Measurements from ENCODE around the gene NPSR1.

Gene NPSR1

GRCh38 chr7:34656041-34656440 lies 2.0 kb upstream of the NPSR1 start (continued):
- no peak for TF ChIP-seq REST (tag by site-specific recombination; IDR thresholded peaks at IDR 0.05)

GRCh38 chr7:34659472-34660075 lies 1.6 kb downstream of the NPSR1 start:
- no peaks in the 10 kb centered on the region for H3K9me3 ChIP-seq (ENCODE audit: control insufficient read depth, insufficient read depth, low read depth, low read length)
- H3K36me3 ChIP-seq (ENCODE audit: control insufficient read depth in 2 of 2, insufficient read depth in 1 of 2, low read length in 2 of 2) = no peaks in the 10 kb centered on the region
- no peaks in the 10 kb centered on the region for H3K4me1 ChIP-seq (ENCODE audit: control insufficient read depth, insufficient read depth, low read length)
- H3K4me3 ChIP-seq (ENCODE audit: low read depth, low read length) = no peak overlapping the region
- ChIA-PET POLR2A (no interaction called here), CTCF (no interaction called here)
- TF ChIP-seq SP7 (tag by site-specific recombination; IDR thresholded peaks at IDR 0.05) (no peak), ZNF266 (tag by site-specific recombination; IDR thresholded peaks at IDR 0.05; ENCODE audit: low read depth) (no peak), ZNF596 (tag by site-specific recombination; IDR thresholded peaks at IDR 0.05) (no peak), OSR2 (tag by site-specific recombination; IDR thresholded peaks at IDR 0.05) (no peak), ZIC2 (tag by site-specific recombination; IDR thresholded peaks at IDR 0.05) (no peak)
- no peak overlapping the region for H3K27ac ChIP-seq (ENCODE audit: extremely low read depth, low read depth, low read length)

DNA sequence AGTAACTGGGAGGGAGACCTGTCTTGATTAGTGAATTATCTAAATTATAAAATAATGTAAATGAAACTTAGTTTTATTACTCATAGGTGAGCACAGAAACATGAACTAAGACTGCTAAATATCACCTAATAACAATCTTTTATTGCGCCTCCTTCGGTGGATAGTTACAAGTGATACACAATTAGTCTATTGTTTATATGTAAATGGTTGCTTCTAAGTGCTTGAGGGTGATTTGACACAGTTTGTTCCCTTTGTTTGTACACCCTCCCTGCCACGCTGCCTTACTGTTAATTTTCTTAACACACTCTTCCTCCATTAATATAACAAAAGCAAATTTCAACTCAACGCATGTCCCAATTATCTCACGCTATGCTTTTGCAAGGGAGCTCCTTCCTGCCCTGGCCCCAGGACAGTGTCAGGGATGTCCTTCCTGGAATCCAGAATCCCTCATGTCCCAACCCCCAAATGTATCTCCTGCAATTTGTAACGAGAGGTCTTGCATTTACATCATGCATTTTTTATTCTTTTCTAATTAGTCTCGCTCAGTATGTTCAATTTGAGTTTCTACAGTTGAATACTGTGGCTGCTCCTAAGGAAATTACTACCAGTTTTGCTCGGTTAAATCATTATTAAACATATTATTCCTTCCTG lies 4.2 kb downstream of the NPSR1 start:
- Histone ChIP-seq H3K36me3 (ENCODE audit: control insufficient read depth in 2 of 2, insufficient read depth in 1 of 2, low read length in 2 of 2) (no peaks in the 10 kb centered on the region), H3K27ac (ENCODE audit: extremely low read depth, low read depth, low read length) (no peak overlapping the region), H3K9me3 (ENCODE audit: control insufficient read depth, insufficient read depth, low read depth, low read length) (no peaks in the 10 kb centered on the region), H3K4me3 (ENCODE audit: low read depth, low read length) (no peak overlapping the region), H3K4me1 (ENCODE audit: control insufficient read depth, insufficient read depth, low read length) (no peaks in the 10 kb centered on the region)
- TF ChIP-seq KLF7 (tag by site-specific recombination; IDR thresholded peaks at IDR 0.05; ENCODE audit: borderline replicate concordance) (no peak), ZNF76 (tag by site-specific recombination; IDR thresholded peaks at IDR 0.05; ENCODE audit: borderline replicate concordance, low read depth) (no peak), ZBTB6 (tag by site-specific recombination; IDR thresholded peaks at IDR 0.05) (no peak), KLF9 (tag by site-specific recombination; IDR thresholded peaks at IDR 0.05; ENCODE audit: low read depth) (no peak), ZNF311 (tag by site-specific recombination; IDR thresholded peaks at IDR 0.05; ENCODE audit: borderline replicate concordance) (no peak)
- TF ChIP-seq, protein P1, sequence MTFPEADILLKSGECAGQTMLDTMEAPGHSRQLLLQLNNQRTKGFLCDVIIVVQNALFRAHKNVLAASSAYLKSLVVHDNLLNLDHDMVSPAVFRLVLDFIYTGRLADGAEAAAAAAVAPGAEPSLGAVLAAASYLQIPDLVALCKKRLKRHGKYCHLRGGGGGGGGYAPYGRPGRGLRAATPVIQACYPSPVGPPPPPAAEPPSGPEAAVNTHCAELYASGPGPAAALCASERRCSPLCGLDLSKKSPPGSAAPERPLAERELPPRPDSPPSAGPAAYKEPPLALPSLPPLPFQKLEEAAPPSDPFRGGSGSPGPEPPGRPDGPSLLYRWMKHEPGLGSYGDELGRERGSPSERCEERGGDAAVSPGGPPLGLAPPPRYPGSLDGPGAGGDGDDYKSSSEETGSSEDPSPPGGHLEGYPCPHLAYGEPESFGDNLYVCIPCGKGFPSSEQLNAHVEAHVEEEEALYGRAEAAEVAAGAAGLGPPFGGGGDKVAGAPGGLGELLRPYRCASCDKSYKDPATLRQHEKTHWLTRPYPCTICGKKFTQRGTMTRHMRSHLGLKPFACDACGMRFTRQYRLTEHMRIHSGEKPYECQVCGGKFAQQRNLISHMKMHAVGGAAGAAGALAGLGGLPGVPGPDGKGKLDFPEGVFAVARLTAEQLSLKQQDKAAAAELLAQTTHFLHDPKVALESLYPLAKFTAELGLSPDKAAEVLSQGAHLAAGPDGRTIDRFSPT (tag by site-specific recombination; IDR thresholded peaks at IDR 0.05) = no peak
- TF ChIP-seq, protein P2, sequence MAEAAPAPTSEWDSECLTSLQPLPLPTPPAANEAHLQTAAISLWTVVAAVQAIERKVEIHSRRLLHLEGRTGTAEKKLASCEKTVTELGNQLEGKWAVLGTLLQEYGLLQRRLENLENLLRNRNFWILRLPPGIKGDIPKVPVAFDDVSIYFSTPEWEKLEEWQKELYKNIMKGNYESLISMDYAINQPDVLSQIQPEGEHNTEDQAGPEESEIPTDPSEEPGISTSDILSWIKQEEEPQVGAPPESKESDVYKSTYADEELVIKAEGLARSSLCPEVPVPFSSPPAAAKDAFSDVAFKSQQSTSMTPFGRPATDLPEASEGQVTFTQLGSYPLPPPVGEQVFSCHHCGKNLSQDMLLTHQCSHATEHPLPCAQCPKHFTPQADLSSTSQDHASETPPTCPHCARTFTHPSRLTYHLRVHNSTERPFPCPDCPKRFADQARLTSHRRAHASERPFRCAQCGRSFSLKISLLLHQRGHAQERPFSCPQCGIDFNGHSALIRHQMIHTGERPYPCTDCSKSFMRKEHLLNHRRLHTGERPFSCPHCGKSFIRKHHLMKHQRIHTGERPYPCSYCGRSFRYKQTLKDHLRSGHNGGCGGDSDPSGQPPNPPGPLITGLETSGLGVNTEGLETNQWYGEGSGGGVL (tag by site-specific recombination; IDR thresholded peaks at IDR 0.05) = no peak
- POLR2A ChIA-PET = no interaction called here
- CTCF ChIA-PET = no interaction called here

Data from HEK293 (cell line).